Immature natural killer cell (primary cell): ENCODE results near the gene MVD. TPM values are rescaled to one million over a fixed set of nuclear protein-coding genes. Genes with fewer than 3 reads are reported as not detected.

Experiments
- DNase-seq, 3 donors: peaks; one replicate each; pipeline ENCODE4 v3.0.0; 2022; ENCODE audit warnings: mixed read lengths in 1 of 3
- H3K27ac Mint-ChIP-seq, 6 donors: one replicate each; pipeline ENCODE4 v1.8.0; 2020; ENCODE audit warnings: mixed read lengths in 6 of 6, mild to moderate bottlenecking in 5 of 6, inconsistent platforms in 4 of 6, moderate library complexity in 3 of 6
- H3K27me3 Mint-ChIP-seq, 3 donors: one replicate each; pipeline ENCODE4 v1.8.0; 2020 to 2021; ENCODE audit warnings: low read depth in 3 of 3, mild to moderate bottlenecking in 3 of 3, mixed read lengths in 3 of 3, moderate library complexity in 3 of 3, inconsistent platforms in 1 of 3
- H3K36me3 Mint-ChIP-seq, 3 donors: one replicate each; pipeline ENCODE4 v1.8.0; 2020; ENCODE audit warnings: mixed read lengths in 3 of 3, inconsistent platforms in 2 of 3, mild to moderate bottlenecking in 2 of 3
- H3K4me1 Mint-ChIP-seq, 2 donors: one replicate each; pipeline ENCODE4 v1.8.0; 2020; ENCODE audit warnings: inconsistent platforms in 2 of 2, mild to moderate bottlenecking in 2 of 2, mixed read lengths in 2 of 2, moderate library complexity in 1 of 2
- H3K4me3 Mint-ChIP-seq, 5 donors: one replicate each; pipeline ENCODE4 v1.8.0; 2020; ENCODE audit warnings: mild to moderate bottlenecking in 5 of 5, mixed read lengths in 5 of 5, inconsistent platforms in 3 of 5, moderate library complexity in 3 of 5
- H3K9me3 Mint-ChIP-seq, 6 donors: one replicate each; pipeline ENCODE4 v1.8.0; 2020; ENCODE audit warnings: mild to moderate bottlenecking in 6 of 6, mixed read lengths in 6 of 6, inconsistent platforms in 4 of 6, moderate library complexity in 3 of 6
- polyA plus RNA-seq, 3 donors: library from polyadenylated mRNA; unstranded; fragments of 300-500 nt; fragmentation: Illumina TruSeq; gene quantifications; one replicate each; pipeline ENCODE4 v1.2.3, GENCODE V29; 2021

Gene MVD
- polyA plus RNA-seq, 3 donors from 2014 or later: 79.4 to 96.6 (median 87.6) TPM

DNA sequence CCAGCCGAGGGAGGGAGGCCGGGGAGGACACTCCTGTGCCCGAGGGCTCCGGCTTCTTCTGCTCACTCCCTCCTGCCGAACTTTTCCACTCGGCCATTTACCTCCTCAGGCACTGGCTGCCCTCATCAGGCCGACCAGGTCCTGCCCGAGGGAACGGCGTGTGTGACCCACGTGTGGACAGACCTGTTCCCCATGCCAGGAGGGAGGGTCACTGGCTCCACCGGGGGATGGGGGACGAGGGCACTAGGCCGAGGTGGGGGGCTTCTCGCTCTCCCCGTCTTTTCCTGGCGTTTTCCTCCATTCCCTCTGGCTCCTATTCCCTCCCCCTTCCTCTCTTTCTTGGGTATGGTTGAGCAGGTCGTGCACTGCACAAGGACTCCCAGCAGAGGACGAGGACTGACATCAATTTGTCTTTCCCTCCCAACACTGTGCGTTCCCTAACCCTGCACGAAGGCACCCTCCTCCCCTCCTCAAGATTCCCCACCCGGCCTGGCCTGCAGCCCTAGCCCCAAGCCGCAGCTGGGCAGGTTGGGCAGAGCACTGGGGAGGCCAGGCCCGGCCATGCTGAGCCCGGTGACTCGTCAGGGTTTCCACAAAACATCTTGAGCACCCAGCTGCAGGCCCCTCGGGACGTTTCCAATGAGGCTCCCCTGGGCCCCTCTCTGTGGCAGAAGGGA, 27.8 kb downstream of the MVD start:
- peaks cover 4 to 7% (median 4%) of the 10 kb centered on the region in 3 donors for H3K36me3 Mint-ChIP-seq
- H3K27ac Mint-ChIP-seq: peak overlapping the region; percentile 85 to 97 (median 92)
- peaks cover 0 to 8% (median 6%) of the 10 kb centered on the region in 6 donors for H3K9me3 Mint-ChIP-seq
- H3K4me1 Mint-ChIP-seq: peaks cover 29 to 41% of the 10 kb centered on the region in 2 donors
- peaks cover 29 to 42% (median 32%) of the 10 kb centered on the region in 3 donors for H3K27me3 Mint-ChIP-seq
- peak overlapping the region; percentile 74 to 83 (median 80) for H3K4me3 Mint-ChIP-seq
- no peak for DNase-seq

DNA sequence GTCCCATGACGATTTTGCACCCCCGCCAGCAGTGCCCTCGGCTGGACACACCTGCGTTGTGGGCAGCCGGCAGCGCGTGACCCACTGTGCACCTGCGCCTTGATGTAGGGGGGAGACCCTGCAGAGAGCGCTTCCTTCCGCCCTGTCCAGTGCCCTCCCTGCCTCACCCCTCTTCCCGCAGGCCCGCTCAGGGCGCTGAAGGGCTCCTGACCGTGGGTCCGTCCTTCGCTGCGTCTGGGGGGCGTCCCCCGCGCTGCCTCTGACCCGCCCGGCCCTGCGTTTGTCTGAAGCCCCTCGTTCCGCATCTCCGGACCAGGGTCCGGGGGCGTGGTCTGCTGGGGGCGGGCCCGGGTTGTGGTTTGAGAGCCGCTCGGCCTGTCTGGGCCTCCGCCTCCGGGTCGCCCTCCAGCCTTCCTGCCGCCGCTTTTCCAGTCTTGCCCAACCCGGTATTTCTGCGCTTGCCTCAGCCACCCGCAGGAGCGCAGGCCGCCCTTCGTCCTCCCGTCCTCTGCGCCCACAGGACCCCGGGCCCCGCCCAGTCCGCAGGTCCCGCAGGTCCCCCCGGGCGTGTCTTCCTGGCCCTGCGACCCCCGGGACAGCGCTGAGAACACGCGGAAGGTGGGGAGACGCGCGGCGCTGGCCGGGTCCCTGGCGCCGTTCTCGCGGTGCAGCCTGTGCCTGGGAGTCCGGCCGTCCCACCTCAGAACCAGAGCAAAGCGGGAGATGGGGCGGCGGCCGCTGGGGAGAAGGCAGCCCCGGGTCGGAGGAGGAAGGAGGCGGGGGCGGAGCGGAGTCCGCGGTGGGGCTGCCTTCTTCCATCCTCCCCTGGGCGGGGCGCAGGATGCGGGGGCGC, 28.5 kb downstream of the MVD start:
- Mint-ChIP-seq H3K4me3 (peak overlapping the region; percentile 75 to 83 (median 80)), H3K27me3 (peaks cover 27 to 42% (median 32%) of the 10 kb centered on the region in 3 donors), H3K4me1 (peaks cover 26 to 36% of the 10 kb centered on the region in 2 donors), H3K27ac (peak overlapping the region; percentile 82 to 97 (median 92)), H3K36me3 (peaks cover 4 to 7% (median 4%) of the 10 kb centered on the region in 3 donors), H3K9me3 (peaks cover 0 to 8% (median 6%) of the 10 kb centered on the region in 6 donors)
- DNase-seq: peak; percentile 79 to 82 (median 82)

DNA sequence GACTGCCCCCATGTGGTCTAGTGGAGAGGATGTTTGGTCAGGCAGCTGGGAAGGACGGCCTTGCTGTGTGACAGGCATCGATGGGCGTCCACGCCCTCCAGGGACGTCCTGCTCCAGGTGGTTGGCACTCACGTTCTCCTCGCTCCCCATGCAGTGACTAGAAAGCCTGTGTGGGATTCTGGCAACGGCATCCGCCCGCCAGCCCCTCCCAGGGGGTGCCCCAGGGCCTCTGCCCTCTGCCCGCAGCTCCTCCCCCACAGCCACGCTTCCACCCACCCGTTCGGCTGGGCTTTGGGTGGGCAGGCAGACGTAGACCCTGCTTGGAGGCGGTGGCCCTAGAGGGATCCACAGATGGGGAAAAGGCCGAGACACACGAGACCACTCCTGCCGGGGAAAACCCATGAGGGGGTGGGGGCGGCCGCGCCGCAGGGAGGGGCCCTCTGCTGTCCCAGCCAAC, 29.2 kb downstream of the MVD start:
- Mint-ChIP-seq H3K36me3 (peaks cover 4 to 7% (median 4%) of the 10 kb centered on the region in 3 donors), H3K4me1 (peaks cover 26 to 33% of the 10 kb centered on the region in 2 donors), H3K4me3 (peak overlapping the region; percentile 75 to 83 (median 80)), H3K27me3 (peaks cover 26 to 41% (median 31%) of the 10 kb centered on the region in 3 donors), H3K27ac (peak overlapping the region; percentile 82 to 97 (median 92)), H3K9me3 (peaks cover 0 to 8% (median 6%) of the 10 kb centered on the region in 6 donors)
- peak in 1 of 3 donors; percentile 80 for DNase-seq

DNA sequence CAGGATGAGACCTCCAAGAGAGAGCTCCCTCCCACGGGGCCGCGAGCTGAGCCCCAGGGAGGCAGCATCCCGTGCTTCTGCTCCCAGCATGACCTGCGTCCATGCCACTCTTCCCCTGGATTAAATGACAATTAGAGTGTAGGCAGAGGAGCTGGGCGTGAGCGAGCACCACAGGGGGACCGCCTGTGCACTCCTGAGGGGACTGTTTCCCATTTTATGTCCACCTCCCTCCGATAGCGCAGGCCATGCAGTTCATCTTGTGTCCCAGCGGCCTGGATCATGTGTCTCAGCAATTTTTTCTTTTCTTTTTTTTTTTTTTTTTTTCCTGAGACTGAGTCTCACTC, 30.3 kb downstream of the MVD start:
- Mint-ChIP-seq H3K9me3 (peaks cover 0 to 6% (median 4%) of the 10 kb centered on the region in 6 donors), H3K27me3 (peaks cover 21 to 31% (median 21%) of the 10 kb centered on the region in 3 donors), H3K4me3 (peak overlapping the region in 2 of 5 donors; percentile 13 to 40), H3K36me3 (peaks cover 4 to 10% (median 4%) of the 10 kb centered on the region in 3 donors), H3K4me1 (peaks cover 21 to 23% of the 10 kb centered on the region in 2 donors), H3K27ac (peak overlapping the region; percentile 55 to 97 (median 89))
- DNase-seq: no peak

DNA sequence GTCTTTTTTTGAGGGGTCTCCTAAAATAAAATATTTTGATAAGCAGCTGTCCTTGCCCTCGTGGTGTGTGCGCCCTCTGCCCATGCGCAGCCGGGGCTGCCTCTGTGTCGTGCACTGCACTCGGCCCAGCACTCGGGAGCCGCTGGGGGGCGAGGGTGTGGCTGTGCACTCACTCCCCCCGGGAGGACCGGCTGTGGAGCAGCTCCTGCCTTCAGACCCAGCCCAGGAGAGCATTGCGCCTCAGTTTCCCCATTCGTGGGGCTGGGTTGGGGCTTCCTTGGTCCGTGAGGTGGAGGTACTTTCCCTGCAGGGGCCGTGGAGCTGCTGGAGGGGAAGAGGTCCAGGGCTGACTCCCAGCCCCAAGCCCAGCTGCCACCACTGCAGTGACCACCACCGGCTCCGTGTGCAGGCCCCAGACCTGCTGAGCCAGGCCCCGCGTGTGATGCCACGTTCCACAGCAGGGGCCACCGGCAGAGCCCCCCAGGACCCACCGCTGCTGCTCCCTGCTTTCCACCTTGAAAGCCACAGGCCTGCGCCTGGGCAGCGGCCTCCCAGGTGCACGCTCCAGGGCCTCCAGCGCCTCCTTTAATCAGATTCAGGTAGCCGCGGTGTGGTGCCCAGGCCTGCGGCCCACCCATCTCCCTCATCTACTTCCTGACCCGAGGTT, 30.8 kb downstream of the MVD start:
- Mint-ChIP-seq H3K4me1 (peaks cover 16 to 18% of the 10 kb centered on the region in 2 donors), H3K27me3 (peaks cover 16 to 26% (median 16%) of the 10 kb centered on the region in 3 donors), H3K27ac (peak overlapping the region; percentile 55 to 97 (median 90)), H3K9me3 (peaks cover 0 to 1% (median under 1%) of the 10 kb centered on the region in 6 donors), H3K4me3 (peak overlapping the region in 3 of 5 donors; percentile 42 to 49 (median 46)), H3K36me3 (peaks cover under 1 to 12% (median 4%) of the 10 kb centered on the region in 3 donors)
- DNase-seq: no peak

DNA sequence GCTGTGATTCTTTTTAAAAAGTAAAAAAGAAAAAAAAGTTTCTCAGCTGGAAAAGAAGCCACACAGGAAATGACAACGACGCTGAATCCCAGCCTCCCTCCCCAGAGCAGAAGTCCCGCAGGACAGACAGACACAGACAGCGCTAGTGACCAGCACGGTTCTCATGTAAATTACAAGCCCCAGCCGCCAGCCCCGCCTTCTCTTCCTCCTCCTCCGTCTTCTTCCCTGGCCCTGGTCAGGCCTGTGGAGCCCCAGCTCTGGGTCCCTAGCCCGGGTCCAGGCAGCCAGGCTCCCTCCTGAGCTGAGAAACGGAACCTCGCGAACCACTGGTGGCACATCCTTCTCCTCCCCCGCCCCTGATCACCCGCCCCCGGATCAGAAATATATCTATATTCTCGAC, 31.5 kb downstream of the MVD start:
- no peak for DNase-seq
- Mint-ChIP-seq H3K36me3 (peaks cover under 1 to 18% (median 9%) of the 10 kb centered on the region in 3 donors), H3K4me1 (peaks cover 12 to 15% of the 10 kb centered on the region in 2 donors), H3K27me3 (peaks cover 14 to 21% (median 14%) of the 10 kb centered on the region in 3 donors), H3K4me3 (peak overlapping the region in 3 of 5 donors; percentile 42 to 49 (median 46)), H3K9me3 (no peaks in the 10 kb centered on the region), H3K27ac (peak overlapping the region; percentile 27 to 92 (median 70))

DNA sequence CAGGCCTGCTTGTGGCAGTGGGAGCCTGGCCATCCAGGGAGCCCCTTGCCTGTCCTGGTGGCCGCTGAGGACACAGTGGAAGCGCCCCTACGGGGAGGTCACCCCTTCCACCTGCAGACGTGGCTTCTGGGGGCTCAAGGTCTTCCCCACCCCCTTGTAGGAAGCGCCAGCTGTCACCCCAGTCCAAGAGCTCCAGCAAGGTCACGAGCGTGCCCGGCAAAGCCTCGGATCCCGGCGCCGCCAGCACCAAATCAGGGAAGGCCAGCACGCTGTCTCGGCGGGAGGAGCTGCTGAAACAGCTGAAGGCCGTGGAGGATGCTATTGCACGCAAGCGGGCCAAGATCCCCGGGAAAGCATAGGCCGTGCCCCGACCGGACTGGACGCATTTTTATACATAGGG, 31.9 kb downstream of the MVD start:
- Mint-ChIP-seq H3K36me3 (peaks cover 3 to 21% (median 13%) of the 10 kb centered on the region in 3 donors), H3K27me3 (peaks cover 10 to 18% (median 10%) of the 10 kb centered on the region in 3 donors), H3K9me3 (no peaks in the 10 kb centered on the region), H3K4me1 (peaks cover 7 to 11% of the 10 kb centered on the region in 2 donors), H3K27ac (peak overlapping the region in 3 of 6 donors; percentile 59 to 92 (median 87)), H3K4me3 (no peak overlapping the region)
- DNase-seq: no peak

DNA sequence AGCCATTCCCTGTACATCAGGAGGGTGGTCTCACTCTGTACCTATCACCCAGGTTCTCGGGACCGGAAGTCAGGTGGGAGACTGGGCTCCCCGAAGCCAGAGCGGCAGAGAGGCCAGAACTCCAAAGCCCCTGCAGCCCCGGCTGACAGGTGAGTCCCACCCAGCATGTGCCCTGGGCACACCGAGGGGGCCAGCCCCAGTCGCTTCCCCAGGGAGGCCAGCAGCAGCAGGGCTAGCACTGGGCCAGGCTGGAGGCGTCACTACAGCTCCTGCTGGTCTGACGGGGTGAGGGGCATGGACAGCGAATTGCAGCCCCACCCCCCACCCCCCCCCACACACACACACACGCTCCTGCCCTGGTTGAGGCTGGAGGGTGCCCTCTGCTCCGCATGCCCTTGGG, 32.5 kb downstream of the MVD start:
- Mint-ChIP-seq H3K27ac (peak overlapping the region in 3 of 6 donors; percentile 49 to 71 (median 70)), H3K9me3 (no peaks in the 10 kb centered on the region), H3K4me1 (peaks cover 4 to 8% of the 10 kb centered on the region in 2 donors), H3K27me3 (peaks cover 8 to 17% (median 10%) of the 10 kb centered on the region in 3 donors), H3K4me3 (no peak overlapping the region), H3K36me3 (peaks cover 3 to 21% (median 13%) of the 10 kb centered on the region in 3 donors)
- no peak for DNase-seq

DNA sequence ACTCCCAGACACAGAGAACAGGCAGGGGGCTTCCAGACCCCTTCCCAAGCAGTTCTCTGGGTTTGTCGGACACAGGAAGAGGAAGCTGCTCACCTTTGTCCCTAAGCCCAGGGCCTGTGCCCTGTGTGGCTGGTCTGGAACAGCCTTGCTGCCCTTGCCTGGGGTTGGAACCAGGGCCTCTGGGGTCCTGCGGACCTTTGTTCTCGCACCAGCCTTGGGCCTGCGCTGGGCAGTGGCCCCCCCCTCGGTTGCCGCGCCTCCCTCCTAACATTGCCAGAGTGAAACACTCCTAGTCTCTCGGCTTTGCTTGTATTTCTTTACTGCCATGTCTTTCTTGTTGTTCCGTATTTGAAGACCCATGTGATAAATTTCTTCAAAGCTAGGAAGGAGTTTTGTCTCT, 33.1 kb downstream of the MVD start:
- no peak overlapping the region for H3K4me3 Mint-ChIP-seq
- peaks cover 0 to 5% of the 10 kb centered on the region in 2 donors for H3K4me1 Mint-ChIP-seq
- peaks cover 8 to 12% (median 10%) of the 10 kb centered on the region in 3 donors for H3K27me3 Mint-ChIP-seq
- no peaks in the 10 kb centered on the region for H3K9me3 Mint-ChIP-seq
- H3K36me3 Mint-ChIP-seq: peaks cover 3 to 21% (median 13%) of the 10 kb centered on the region in 3 donors
- DNase-seq: no peak
- H3K27ac Mint-ChIP-seq: peak overlapping the region in 4 of 6 donors; percentile 67 to 75 (median 70)

DNA sequence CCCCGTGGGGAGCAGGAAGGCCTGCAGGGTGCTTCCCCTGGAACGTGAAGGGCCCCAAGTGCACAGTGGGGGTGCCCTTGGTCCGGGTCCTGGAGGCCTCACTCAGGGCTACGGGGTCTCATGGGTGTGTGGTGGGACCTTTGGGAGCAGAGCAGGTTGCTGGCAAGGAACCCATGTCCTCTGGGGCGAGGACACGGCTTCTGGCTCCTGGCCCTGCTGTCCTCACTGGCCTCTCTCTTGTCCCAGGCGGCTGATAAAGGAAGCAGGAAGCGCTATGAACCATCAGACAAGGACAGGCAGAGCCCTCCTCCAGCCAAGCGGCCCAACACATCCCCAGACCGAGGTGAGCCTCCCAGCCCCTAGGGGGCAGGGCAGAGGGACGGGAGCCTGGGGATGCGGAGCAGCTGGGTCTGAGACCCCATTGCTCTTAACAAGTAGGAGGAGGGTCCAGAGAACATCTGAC, 34.3 kb downstream of the MVD start:
- peaks cover under 1 to 6% (median 2%) of the 10 kb centered on the region in 3 donors for H3K27me3 Mint-ChIP-seq
- H3K36me3 Mint-ChIP-seq: peaks cover 3 to 24% (median 13%) of the 10 kb centered on the region in 3 donors
- peaks cover 0 to 4% of the 10 kb centered on the region in 2 donors for H3K4me1 Mint-ChIP-seq
- H3K9me3 Mint-ChIP-seq: no peaks in the 10 kb centered on the region
- no peak overlapping the region for H3K4me3 Mint-ChIP-seq
- DNase-seq: no peak
- peak overlapping the region in 4 of 6 donors; percentile 9 to 40 (median 36) for H3K27ac Mint-ChIP-seq

DNA sequence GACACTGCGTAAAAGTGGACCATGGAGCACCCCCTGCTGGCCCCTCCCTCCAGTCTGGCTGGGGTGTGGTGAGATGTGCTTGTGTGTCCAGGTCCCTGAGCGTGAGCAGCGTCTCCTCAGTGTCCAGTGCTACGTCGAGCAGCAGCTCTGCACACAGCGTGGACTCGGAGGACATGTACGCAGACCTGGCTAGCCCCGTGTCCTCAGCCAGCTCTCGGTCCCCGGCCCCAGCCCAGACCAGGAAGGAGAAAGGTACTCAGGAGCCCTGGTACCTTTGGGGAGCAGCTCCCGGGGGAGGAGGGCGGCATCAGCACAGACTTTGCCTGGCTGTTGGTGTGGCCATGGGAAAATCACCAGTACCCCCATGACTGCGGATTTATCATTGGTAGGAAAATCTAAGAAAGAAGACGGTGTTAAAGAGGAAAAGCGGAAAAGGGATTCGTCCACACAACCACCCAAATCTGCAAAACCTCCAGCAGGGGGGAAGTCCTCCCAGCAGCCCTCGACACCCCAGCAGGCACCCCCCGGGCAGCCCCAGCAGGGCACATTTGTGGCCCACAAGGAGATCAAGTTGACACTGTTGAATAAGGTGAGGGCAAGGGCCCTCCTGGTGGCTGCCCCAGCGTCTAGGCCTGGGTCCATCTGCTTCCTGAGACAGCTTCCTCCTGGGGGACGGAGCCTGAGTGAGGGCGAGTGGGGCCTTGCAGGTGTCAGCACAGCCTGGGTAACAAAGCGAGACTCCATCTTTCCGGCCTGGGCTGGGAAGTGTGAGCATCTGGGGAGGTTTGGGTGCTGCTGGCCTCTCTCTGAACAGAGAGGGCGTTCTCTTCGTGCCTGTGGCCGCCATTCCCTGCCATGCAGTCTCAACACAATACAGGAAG, 35.1 kb downstream of the MVD start:
- DNase-seq: no peak
- Mint-ChIP-seq H3K36me3 (peaks cover 3 to 30% (median 13%) of the 10 kb centered on the region in 3 donors), H3K27me3 (peaks cover 0 to 8% (median 2%) of the 10 kb centered on the region in 3 donors), H3K4me1 (peaks cover 0 to 3% of the 10 kb centered on the region in 2 donors), H3K9me3 (no peaks in the 10 kb centered on the region), H3K27ac (peak overlapping the region in 4 of 6 donors; percentile 22 to 53 (median 32)), H3K4me3 (no peak overlapping the region)

DNA sequence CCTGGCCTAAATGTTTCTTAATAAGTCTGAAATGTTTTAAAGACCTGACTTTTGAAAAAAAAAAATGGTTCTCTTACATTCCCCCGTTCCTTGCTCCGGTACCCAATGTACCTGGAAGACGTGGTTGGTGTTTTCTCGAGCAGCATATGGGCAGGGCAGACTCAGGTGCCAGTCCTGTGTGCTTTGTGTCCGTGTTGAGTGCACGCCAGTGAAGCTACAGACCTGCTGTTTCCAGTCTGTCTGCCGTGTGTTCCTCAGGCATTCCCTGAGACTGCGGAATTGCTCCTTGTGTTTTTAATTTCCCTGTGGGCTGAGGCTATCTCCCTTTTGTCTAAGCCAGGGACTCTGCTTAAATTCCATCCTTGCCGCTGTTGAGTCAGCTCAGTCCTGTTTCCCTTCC, 36.2 kb downstream of the MVD start:
- peaks cover 0 to 5% of the 10 kb centered on the region in 2 donors for H3K4me1 Mint-ChIP-seq
- H3K4me3 Mint-ChIP-seq: no peak overlapping the region
- peak overlapping the region in 4 of 6 donors; percentile 3 to 71 (median 61) for H3K27ac Mint-ChIP-seq
- H3K9me3 Mint-ChIP-seq: no peaks in the 10 kb centered on the region
- H3K27me3 Mint-ChIP-seq: peaks cover 1 to 5% (median 2%) of the 10 kb centered on the region in 3 donors
- H3K36me3 Mint-ChIP-seq: peaks cover 3 to 30% (median 13%) of the 10 kb centered on the region in 3 donors
- no peak for DNase-seq
